GM12891 (cell line): ENCODE data around the gene ARHGEF28.

Source experiments
- PAX5 ChIP-seq: IDR thresholded peaks from 2 replicates; pipeline ENCODE4 v1.6.1; 2011; ENCODE audit warnings: low read length, moderate library complexity, mild to moderate bottlenecking; ENCODE audit not compliant: insufficient read depth, severe bottlenecking
- POLR2A ChIP-seq: IDR thresholded peaks from 2 replicates; pipeline ENCODE4 v1.6.1; 2011; ENCODE audit warnings: low read depth, low read length, control low read depth
- POLR2AphosphoS5 ChIP-seq: IDR thresholded peaks from 2 replicates; pipeline ENCODE4 v1.6.1; 2011; ENCODE audit warnings: low read depth, low read length, control low read depth
- POU2F2 ChIP-seq: IDR thresholded peaks from 2 replicates; pipeline ENCODE4 v1.6.1; 2011; ENCODE audit warnings: low read depth, mild to moderate bottlenecking, control low read depth, low read length, moderate library complexity
- SPI1 ChIP-seq: IDR thresholded peaks from 2 replicates; pipeline ENCODE4 v1.6.1; 2011; ENCODE audit warnings: low read depth, low read length, control low read depth
- TAF1 ChIP-seq: IDR thresholded peaks from 2 replicates; pipeline ENCODE4 v1.6.1; 2011; ENCODE audit warnings: low read depth, low read length, control low read depth

GRCh38 chr5:73670731-73671130, 44.7 kb downstream of the ARHGEF28 start:
- TF ChIP-seq POLR2A = no peak
- no peak for TF ChIP-seq TAF1
- TF ChIP-seq POLR2AphosphoS5 = no peak
- no peak for TF ChIP-seq SPI1
- no peak for TF ChIP-seq PAX5
- TF ChIP-seq POU2F2 = no peak
